ENCODE results near the gene KIRREL3.
A peak's percentile ranks its signal among the peaks of the same experiment; 100 is the strongest.

Gene KIRREL3

DNA sequence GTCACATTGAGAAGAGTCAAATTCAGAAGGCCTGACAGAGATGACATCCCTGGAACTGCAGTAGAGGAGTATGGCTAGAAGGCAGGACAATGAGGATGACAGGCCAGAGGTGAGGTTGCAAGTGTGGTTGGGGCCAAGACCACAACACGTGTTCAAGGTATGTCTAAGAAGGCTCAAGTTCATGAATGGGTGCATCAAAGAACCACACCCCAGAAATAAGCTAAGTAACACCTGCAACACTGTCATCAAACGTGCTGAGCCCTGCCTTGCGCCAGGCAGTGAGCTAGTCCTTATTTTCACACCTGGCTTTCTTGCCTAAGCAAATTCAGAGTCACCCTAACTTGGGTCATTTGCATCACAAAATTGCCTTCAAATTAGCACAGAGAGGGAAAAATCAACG is 313.6 kb downstream of the KIRREL3 start:
- DNase-seq, result no peak
- in situ Hi-C loops (cut with HindIII; ENCODE audit: low pct_ligation_motif_present, low pct_unique_long_range_greater_than_20kb, low sequenced_read_pairs), result no loop called here

DNA sequence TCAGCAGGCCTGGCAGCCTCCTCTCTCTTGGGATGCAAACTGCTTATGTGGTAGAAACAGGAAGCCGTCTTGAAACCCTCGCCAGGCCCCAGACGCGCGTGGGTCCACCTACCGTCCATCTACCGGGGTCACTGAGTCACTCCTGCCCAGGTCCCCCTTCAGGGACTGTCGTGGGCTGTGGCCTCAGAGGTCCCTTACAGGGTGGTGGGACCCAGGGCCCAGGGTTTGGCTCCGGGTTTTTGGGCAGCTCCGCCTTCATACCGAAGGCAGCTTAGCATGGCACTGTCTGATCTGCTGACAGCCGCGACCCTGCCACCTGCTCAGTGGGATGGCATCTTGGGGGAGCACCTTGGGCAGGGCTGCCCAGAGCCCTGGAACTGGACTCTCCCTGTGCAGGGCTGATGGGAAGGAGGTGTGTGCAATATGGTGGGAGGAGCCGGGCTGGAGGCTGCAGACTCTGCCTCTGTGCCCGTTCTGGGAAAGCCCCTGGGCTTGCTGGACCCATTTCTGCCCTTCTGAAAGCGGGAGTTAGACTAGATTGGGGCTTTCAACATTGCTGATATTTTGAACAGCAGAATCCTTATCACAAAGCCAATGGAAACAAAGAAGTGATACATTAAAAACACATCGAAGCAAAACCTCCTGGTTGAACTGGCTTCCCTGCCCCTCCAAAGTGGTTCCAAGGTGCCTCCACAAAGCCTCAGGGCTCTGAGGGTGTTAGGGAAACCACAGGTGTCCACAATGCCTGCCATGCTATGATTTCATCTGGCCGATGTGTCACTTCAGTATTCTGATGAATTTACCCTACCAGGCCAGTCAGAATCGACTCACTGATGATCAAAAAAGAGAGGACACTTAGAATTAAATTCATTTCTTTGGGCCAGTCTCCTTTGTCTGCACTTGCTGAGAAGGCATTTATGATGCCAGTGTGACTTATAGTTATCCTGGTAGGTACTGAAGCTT is 316.5 kb downstream of the KIRREL3 start:
- in situ Hi-C loops (cut with HindIII; ENCODE audit: low pct_ligation_motif_present, low pct_unique_long_range_greater_than_20kb, low sequenced_read_pairs), result no loop called here
- DNase-seq, result no peak

DNA sequence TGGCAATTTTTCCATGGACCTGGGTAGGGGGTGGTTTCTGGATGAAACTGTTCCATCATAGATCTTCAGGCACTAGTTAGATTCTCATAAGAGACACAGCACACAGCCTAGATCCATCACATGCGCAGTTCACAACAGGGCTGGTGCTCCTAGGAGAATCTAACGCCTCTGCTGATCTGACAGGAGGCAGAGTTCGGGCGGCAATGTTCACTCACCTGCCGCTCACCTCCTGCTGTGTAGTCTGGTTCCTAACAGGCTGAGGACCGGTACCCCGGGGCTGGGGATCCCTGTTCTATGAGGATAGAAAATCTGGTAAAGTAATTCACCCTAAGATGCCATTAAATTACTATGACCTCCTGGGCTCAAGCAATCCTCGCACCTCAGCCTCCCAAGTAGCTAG is 318.0 kb downstream of the KIRREL3 start:
- no peak for DNase-seq
- in situ Hi-C loops (cut with HindIII; ENCODE audit: low pct_ligation_motif_present, low pct_unique_long_range_greater_than_20kb, low sequenced_read_pairs), result no loop called here

DNA sequence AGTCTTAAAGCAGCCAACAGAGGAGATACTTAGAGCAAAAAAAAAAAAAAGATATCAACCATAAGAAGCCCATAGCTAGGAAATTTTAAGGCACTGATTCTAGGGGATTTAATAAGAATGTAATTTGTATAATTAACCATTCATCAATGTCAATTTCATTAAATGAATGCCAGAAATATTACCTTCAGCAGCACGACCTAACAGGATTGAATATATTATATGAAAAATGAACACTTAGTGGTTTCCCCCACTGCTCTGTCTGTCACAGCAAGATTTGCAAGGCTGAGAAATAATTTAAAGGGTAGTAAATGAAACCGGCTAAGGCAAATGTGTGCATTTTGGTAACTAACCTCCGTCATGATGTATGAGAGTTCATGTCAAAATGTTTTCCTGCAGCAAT is 319.9 kb downstream of the KIRREL3 start:
- in situ Hi-C loops (cut with HindIII; ENCODE audit: low pct_ligation_motif_present, low pct_unique_long_range_greater_than_20kb, low sequenced_read_pairs), result no loop called here
- no peak for DNase-seq

DNA sequence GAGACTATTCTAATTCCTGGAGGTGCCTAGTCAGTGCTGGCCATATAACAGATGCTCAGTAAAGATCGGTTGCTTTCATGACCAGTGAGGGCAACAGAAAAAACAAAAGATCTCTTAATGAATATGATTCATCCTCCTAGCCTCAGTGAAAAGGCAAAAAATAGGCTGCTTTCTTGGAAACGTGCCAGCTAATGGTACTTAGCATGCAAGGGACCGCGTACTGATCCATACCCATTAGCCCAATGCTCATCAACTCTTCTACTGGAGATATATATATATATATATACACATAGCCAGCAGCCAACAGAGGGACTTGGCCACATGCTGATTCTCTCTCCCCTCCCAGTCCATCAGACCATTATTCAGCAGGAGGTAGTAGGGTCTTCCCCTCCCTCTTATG is 320.4 kb downstream of the KIRREL3 start:
- in situ Hi-C loops (cut with HindIII; ENCODE audit: low pct_ligation_motif_present, low pct_unique_long_range_greater_than_20kb, low sequenced_read_pairs), result no loop called here
- no peak for DNase-seq

DNA sequence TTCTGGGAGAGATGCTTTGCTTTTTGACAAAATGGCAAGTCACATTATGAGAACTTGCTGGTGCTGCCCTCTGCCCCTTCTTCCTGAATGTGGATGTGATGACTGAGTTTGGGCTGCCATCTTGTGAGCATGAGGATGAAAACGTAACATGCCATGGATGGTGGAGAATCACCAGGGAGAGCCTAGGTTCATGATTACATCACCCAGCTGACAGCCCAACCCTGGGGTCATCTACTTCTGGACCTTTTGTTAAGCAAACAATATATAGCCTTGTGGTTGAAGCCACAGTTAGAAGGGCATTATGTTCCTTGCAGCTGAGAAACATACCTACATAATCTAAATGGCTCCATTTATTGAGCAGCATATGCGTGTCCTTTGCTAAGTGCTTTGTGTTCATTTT is 321.5 kb downstream of the KIRREL3 start:
- no peak for DNase-seq
- in situ Hi-C loops (cut with HindIII; ENCODE audit: low pct_ligation_motif_present, low pct_unique_long_range_greater_than_20kb, low sequenced_read_pairs), result no loop called here

DNA sequence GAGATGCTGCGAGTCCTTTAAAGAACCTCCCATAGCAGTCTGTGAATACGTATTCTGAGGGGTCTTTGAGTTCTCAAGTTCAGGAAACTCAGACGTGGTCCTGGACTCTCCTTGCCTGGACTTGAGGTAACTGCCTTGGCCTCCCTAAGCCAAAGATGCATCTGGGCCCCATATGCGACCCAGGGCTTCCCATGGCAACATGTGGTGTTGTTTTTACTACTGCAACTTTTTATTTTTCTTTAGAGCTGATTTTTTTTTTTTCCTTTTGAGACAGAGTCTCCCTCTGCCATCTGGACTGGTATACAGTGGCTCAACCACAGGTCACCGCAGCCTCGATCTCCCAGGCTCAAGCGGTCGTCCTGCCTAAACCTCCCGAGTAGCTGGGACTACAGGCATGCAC is 324.0 kb downstream of the KIRREL3 start:
- DNase-seq, result no peak
- in situ Hi-C loops (cut with HindIII; ENCODE audit: low pct_ligation_motif_present, low pct_unique_long_range_greater_than_20kb, low sequenced_read_pairs), result no loop called here

DNA sequence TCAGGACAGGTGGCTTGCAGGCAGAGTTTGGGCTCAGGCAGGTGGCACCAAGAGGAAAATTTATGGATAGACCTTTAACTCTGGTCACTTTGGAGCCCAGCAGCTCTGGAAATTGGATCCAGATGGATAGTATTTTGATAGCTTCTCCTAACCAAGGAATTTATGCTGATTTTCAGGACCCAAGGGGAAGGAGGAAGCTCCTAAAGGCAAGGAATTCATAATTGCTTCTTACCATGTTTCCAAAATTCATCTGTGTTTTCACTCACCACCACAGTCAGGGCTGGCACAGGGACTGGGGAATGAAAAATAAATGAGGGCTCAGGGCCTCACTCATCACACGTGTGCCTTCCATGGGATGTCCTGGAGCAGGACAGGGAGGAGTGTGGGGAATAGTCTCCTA is 327.3 kb downstream of the KIRREL3 start:
- in situ Hi-C loops (cut with HindIII; ENCODE audit: low pct_ligation_motif_present, low pct_unique_long_range_greater_than_20kb, low sequenced_read_pairs), result no loop called here
- DNase-seq, result no peak

DNA sequence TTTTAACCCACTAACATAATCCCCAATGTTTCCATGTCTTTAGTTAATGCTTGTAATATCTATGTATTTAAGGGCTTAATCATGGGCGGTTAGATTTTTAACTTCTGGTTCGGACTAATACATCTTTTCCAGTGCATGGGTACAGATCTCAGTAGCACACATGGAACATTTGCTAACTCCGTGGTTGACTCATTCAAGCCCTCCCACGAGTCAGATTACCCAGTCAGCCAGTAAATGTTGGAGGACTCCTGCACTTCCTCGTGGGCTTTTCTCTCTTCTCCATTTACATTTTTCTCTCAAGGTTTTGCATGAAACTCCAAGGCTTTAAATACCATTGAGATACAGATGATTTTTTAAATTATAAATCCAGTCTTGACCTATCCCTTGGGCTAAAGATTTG is 331.2 kb downstream of the KIRREL3 start:
- in situ Hi-C loops (cut with HindIII; ENCODE audit: low pct_ligation_motif_present, low pct_unique_long_range_greater_than_20kb, low sequenced_read_pairs), result no loop called here
- DNase-seq, result peak; percentile 12

DNA sequence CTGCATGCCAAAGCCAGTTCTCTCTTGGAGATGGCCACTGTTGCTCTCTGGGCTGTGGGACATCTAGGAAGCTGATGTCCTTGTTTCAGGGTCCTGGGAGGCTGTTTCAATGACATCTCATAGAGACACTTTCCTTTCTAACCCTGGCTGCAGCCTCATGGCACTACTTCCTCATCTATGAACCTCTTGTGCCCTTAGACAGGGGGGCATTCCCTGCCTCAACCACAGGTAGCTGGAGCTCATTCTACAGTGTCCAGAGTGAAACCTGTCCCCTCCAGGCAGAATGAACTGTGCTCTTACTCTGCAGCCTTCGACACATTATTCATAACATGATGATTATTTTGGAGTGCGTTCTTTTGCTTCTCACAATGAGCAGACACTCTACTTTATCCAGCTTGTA is 335.9 kb downstream of the KIRREL3 start:
- DNase-seq, result no peak
- in situ Hi-C loops (cut with HindIII; ENCODE audit: low pct_ligation_motif_present, low pct_unique_long_range_greater_than_20kb, low sequenced_read_pairs), result no loop called here

DNA sequence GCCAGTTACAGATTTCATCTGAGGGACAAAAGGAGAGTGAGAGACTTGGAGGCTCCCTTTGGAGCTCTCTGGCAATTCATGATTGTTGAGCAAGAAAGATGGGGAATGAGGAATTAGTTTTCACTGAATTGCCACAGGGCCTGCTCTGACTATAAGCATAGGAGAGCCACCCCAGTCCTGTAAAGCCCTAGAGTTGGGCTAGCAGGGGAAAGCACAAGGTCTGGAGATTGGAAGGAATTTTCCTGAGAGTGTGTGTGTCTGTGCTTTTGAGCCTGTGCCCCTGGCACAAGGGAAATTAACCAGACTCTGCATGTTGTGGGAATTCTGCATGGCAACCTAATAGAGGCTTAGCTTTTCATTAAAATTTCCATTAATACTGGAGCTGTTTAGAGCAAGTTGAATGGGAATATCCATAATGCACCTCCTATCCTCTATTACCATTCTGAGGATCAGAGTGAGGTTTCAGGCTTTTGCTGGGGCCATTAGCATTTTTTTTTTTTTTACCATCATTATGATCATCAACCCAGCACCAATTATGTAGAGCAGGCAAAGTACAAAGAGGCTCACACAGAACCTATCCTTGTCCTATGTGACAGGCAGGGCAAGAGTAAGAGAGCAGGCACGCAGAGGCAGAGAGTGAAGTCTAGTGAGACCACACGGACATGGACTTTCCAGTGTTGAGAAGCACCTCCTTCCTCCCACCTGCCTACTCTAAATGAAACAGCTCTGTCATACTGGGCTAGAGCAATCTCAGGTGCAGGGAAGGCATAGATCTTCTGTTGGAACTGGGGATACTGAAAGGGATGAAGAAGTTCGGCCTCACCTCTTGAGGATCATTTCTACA is 336.6 kb downstream of the KIRREL3 start:
- DNase-seq, result no peak

DNA sequence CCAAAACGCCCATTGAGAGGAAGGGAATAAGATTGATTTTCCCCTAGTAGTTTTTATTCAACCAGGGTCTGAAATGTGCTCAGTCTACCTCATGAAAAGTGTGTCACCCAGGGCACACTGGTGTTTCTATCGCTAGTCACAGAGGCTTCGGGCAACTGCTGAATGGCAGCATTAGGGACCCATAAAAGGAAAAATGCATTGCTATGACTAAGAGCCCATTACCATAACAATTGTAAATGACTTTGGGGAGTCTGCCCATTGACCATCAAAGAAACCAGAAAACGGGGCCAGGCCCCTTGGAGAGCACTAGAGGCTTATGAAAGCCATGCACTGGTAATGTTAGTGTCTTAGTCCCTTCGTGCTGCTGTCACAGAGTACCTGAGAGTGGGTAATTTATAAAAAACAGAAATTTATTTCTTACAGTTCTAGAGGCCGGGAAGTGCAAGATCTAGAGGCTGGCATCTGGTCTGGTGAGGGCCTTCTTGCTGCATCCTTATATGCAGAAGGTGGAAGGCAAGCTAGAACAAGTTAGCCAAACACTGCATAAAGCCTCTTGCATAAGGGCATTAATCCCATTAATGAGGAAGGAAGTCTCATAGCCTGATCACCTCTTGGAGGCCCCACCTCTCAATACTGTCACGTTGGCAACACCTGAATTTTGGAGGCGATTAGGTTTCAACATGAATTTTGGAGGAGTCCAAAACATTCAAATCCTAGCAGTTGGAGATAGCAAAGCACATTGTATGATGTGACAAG is 338.4 kb downstream of the KIRREL3 start:
- DNase-seq, result no peak
- in situ Hi-C loops (cut with HindIII; ENCODE audit: low pct_ligation_motif_present, low pct_unique_long_range_greater_than_20kb, low sequenced_read_pairs), result no loop called here

More for the DNA sequence above, 336.6 kb downstream of the KIRREL3 start:
- in situ Hi-C loops (cut with HindIII; ENCODE audit: low pct_ligation_motif_present, low pct_unique_long_range_greater_than_20kb, low sequenced_read_pairs), result no loop called here

DNA sequence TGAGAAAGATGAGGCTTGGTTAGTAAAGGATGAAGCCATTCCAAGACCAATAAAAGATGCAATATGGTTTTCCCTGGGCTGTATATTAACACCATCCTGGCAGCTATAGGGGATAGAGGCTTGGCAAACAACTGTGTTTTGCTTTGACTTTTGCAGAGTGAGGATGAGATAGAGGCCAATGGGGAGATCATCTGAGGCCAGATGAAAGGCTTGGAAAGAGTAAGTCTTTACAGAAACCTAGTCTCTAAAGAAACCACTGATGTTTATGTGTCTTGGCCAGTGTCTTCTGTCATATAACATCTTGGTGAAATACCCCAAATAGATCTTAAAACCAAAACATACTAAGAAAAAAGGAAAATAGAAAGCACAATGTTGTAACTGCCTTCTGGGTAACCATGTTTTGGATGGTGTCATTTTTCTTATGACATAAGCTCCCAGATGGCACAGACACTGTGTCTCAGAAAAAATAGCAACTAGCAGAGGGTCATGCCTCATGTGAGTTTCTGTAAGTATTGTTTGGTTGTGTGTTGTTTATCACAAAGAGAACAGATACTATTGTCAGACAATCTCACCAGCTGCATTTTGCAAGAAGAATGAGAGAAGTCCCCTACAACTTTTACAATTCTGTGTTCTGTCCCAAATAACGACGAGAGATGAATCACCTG is 339.7 kb downstream of the KIRREL3 start:
- DNase-seq, result no peak
- in situ Hi-C loops (cut with HindIII; ENCODE audit: low pct_ligation_motif_present, low pct_unique_long_range_greater_than_20kb, low sequenced_read_pairs), result no loop called here

DNA sequence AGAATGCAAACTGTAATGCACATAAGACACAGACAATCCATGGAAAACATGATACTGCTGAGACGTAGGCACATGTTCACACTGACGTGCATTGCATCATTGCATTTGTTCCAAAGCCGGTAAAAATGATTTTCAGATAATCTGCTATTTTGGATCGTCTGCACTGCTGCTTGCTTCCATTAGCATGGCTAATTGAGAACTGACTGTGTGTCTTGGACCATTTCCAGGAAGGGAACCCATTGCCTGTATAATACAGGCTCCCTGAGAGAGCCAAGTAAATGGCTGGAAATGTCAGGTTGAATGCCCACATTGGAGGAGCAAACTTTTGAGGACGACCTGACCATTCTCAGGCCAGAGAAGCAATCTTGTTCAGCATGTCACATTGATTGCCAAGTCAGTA is 340.2 kb downstream of the KIRREL3 start:
- DNase-seq, result no peak
- in situ Hi-C loops (cut with HindIII; ENCODE audit: low pct_ligation_motif_present, low pct_unique_long_range_greater_than_20kb, low sequenced_read_pairs), result no loop called here

DNA sequence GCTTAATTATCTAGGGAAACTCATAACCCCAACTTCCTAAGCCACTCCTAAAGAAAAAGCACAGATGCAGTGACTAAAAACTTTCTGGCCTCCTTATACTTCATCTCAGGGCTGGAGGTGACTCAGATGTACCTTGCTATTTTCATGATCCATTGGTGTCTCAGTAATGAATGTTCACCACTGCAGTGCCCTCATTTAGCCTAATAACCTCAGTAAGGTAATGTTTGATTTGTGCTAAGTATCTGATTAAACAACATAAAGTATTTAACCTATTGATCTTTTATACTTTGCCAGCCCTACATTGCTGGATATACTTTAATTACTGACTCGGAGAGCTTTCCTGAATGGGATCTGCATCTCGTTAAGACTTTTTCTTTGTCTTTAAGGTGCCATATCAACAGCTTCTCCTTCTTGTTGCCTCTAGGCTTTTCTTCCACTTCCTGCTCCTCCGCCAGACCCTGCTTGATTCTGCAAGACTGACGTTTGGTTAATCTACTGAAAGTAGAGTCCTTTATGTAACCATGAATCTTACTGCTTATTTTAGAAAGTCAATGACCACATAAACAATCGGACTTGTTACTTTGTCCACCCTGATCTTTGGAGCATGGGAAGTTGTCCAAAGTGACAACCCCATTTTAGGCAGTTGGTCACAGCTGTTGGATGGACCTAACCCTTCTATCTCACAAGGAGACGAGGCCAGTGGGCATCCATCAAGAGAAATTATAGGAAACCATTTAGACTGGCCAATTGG is 342.1 kb downstream of the KIRREL3 start:
- in situ Hi-C loops (cut with HindIII; ENCODE audit: low pct_ligation_motif_present, low pct_unique_long_range_greater_than_20kb, low sequenced_read_pairs), result no loop called here
- DNase-seq, result no peak

DNA sequence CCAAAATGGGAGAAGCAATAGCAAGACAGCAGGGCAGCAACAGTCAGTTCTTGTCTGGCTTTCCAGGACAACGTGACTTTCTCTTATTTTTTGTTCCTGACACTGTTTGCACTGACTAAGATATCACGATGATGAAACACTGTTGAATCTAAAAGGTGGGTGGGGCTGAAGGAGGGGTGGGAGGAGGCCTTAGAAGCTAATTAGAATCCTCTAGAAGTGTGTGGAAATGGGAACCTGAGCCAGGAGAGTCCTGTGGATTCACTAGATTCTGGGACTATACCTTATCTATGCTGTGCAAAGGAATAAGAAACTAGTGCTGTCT is 344.8 kb downstream of the KIRREL3 start:
- in situ Hi-C loops (cut with HindIII; ENCODE audit: low pct_ligation_motif_present, low pct_unique_long_range_greater_than_20kb, low sequenced_read_pairs), result no loop called here
- DNase-seq, result no peak

DNA sequence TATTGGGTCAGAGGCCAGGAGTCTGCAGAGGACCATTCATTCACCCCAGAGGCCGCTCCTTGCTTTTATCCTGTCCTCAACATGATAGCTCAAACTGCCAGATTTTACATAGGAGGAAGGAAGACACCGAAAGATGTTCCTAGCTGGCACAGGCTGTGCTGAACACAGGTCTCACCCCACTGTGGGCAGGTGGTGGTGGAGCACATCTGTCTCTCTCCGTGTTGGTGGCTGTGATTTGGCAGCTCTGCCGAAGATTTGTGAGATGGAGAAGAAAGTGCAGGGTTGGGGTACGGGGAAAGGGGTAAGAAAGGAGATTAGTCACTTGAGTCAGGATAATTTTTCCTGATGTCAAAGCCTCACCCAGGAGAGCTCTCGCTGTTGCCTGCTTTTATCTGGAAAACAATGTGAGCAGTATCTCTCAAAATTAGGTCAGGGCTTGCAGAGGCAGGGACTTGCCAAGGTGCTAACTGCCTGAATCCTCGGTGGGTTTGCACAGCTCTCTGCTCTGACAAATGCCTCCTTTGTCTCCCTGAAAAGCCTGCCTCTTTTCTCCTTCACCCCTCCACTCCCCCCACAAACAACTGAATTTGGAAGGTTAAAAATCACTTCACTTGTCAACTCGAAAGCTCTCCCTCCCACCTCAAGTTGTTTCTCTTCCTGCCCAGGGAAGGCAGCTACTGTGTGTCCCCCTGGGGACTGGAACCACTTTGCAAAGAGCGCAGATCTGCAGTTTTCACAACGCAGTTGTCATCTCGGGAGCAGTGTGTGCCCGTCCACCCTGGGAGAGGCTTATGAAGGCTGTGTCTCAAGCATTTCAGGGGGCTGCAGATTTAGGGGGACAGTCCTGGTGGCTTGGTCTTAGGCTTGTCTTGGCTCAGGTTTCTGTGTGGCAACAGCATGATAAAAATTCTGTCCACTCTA is 345.4 kb downstream of the KIRREL3 start:
- in situ Hi-C loops (cut with HindIII; ENCODE audit: low pct_ligation_motif_present, low pct_unique_long_range_greater_than_20kb, low sequenced_read_pairs), result no loop called here
- no peak for DNase-seq
